ENCODE measurements around the gene FAM107B. TPM values are rescaled to one million over a fixed set of nuclear protein-coding genes. Genes with fewer than 3 reads are reported as not detected.

Gene FAM107B
- total RNA-seq, 4 donors from 2014 or later: 24.1 to 69.7 (median 43.2) TPM

GRCh38 chr10:14671386-14671831 is 103.3 kb downstream of the FAM107B start:
- Histone ChIP-seq H3K36me3 (no peaks in the 10 kb centered on the region), H3K4me1 (peaks cover 6 to 13% of the 10 kb centered on the region in 2 donors), H3K27me3 (no peaks in the 10 kb centered on the region), H3K4me3 (no peak overlapping the region), H3K9me3 (no peaks in the 10 kb centered on the region), H3K27ac (peak overlapping the region; percentile 79 to 93)
- no peak for TF ChIP-seq CTCF (IDR thresholded peaks at IDR 0.05)
- no peak for TF ChIP-seq POLR2A (IDR thresholded peaks at IDR 0.05)
- intact Hi-C loops (cut with DNase I; ENCODE audit: low total_unique reads): no loop called here
- DNase-seq: peak; percentile 27 to 34

DNA sequence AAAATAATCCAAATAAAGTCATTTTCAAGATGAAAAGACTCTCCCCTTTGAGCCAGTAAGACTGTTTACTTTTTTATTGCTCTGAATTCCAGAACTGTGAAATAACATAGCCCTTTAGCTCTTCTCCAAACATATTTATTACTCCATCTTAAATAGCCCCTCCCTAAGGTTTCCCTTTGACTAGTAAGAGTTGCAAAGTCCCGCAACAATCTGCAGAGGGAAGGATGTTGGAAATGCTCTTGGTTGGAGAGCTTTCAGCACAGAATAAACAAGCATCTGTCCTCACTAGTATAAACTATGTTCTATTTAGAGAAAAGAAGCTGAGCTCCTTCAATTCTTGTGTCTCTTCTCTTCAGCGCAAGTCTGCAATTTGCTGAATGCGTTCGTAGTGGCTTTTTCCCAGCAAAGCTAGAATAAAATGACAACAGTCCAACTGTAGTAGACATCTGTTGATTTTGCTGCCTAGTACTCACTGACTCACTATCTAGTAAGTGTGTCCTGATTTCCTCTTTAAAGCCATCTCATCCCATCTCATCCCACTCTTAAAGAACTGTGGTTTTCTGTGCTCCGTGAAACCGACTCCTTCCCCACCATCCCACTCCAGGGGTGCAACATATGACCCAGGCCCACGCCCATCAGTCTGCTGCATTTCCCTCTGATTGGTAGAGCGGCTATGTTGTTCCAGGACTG is 104.0 kb downstream of the FAM107B start:
- intact Hi-C loops (cut with DNase I; ENCODE audit: low total_unique reads): no loop called here
- Histone ChIP-seq H3K4me3 (no peak overlapping the region), H3K9me3 (no peaks in the 10 kb centered on the region), H3K27me3 (no peaks in the 10 kb centered on the region), H3K36me3 (no peaks in the 10 kb centered on the region), H3K4me1 (peaks cover 6 to 13% of the 10 kb centered on the region in 2 donors), H3K27ac (peak overlapping the region; percentile 79 to 93)
- TF ChIP-seq POLR2A (IDR thresholded peaks at IDR 0.05): peak in 1 of 2 donors; percentile 4
- TF ChIP-seq CTCF (IDR thresholded peaks at IDR 0.05): no peak
- DNase-seq: peak in 1 of 2 donors; percentile 45

GRCh38 chr10:14669576-14669975 is 105.1 kb downstream of the FAM107B start:
- TF ChIP-seq POLR2A (IDR thresholded peaks at IDR 0.05): no peak
- no peak for TF ChIP-seq CTCF (IDR thresholded peaks at IDR 0.05)
- H3K36me3 ChIP-seq: no peaks in the 10 kb centered on the region
- H3K27me3 ChIP-seq: no peaks in the 10 kb centered on the region
- no peak overlapping the region for H3K4me3 ChIP-seq
- H3K4me1 ChIP-seq: peaks cover 6 to 13% of the 10 kb centered on the region in 2 donors
- peak overlapping the region; percentile 79 to 93 for H3K27ac ChIP-seq
- H3K9me3 ChIP-seq: no peaks in the 10 kb centered on the region
- no peak for DNase-seq
- intact Hi-C loops (cut with DNase I; ENCODE audit: low total_unique reads): no loop called here

DNA sequence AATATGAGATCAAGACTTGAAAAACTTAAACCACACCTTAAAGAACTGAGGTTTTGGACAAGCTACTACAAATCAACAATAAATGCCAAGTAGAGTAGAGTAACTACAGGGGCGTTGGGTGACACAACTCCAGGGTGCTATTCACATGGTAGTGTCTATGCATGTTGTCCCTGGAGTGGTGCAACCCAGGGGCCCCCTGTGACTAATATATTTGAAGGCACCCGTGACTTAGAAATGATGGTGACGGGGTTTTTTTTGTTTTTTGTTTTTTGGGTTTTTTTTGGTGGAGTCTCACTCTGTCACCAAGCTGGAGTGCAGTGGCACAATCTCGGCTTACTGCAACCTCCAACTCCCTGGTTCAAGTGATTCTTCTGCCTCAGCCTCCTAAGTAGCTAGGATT is 106.9 kb downstream of the FAM107B start:
- peaks cover 6 to 9% of the 10 kb centered on the region in 2 donors for H3K4me1 ChIP-seq
- intact Hi-C loops (cut with DNase I; ENCODE audit: low total_unique reads): no loop called here

More for the DNA sequence above, 106.9 kb downstream of the FAM107B start:
- H3K27ac ChIP-seq: peak overlapping the region; percentile 43 to 60
- H3K36me3 ChIP-seq: no peaks in the 10 kb centered on the region
- no peaks in the 10 kb centered on the region for H3K9me3 ChIP-seq
- TF ChIP-seq CTCF (IDR thresholded peaks at IDR 0.05): no peak
- no peak for TF ChIP-seq POLR2A (IDR thresholded peaks at IDR 0.05)
- no peak overlapping the region for H3K4me3 ChIP-seq
- no peak for DNase-seq
- no peaks in the 10 kb centered on the region for H3K27me3 ChIP-seq

All from uterus (tissue), 4 donors.